GM12874 (cell line): Measurements from ENCODE around the gene PKIG.

Experiments
- CTCF ChIP-seq: IDR thresholded peaks from 2 replicates; pipeline ENCODE4 v1.5.1; 2011; ENCODE audit warnings: low read depth, mild to moderate bottlenecking, control low read depth, low read length, moderate library complexity; ENCODE audit not compliant: insufficient read depth

The PKIG gene

DNA sequence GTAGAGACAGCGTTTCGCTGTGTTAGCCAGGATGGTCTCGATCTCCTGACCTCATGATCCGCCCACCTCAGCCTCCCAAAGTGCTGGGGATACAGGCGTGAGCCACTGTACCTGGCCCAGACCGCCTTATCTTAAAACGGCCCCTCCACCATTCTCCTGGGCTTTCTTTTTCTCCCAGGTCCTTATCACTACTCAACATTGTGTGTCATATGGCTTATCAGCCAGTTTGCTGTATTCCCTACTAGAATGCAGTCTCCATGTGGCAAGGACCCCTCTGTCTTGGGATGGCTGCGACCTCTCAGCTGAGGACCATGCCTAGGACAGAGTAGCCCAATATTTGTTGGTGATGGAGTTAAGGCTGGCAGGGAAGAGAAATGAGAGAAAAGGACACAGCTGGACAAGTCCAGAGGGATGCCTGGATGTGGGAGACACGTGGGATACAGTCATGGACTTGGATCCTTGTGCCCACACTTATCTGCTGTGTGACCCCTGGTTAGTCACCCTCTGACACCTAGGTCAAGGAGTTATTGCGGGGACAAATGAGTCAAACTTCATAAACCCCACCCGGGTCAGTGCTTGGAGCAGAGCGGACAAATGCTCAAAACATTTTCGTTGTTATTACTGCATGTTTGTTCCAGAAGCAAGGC is 45.1 kb downstream of the PKIG start:
- no peak for TF ChIP-seq CTCF

DNA sequence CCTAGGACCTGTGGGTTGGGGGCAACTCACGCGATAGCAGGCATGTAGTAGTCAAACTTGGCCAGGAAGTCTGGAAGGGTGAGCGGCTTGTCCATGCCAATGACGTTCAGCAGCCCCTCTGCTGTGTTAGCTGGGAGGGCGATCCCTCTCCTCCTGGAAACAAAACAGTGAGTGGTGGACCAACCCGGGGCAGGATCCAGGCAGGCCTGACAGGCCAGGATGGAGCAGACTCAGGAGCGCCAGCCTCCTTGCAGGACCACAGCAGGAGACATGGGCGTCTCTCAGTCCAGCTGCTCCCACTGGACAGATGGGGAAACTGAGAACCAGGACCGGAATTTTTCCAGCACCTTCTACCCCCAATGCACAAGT is 46.6 kb downstream of the PKIG start:
- TF ChIP-seq CTCF, result no peak

DNA sequence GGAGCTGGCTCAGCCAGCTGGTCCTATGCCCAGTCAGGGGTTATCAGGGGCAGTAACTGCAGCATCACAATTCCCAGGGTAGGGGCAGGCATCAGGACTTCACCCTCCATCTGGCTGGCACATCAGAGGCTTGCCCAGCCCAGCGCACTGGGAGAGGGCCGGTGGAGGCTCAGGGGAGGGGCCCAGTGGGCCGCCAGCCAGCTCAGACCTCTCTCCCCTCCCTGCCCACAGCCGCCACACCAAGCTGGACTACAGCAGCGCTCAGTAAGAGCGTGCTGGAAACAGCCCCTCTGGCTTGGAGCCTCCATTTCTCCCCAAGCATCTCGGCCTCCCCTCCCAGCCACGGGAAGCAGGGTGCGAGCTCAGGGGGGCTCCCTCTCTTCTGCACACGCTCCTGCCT is 47.2 kb downstream of the PKIG start:
- TF ChIP-seq CTCF, result no peak

- no peak for TF ChIP-seq CTCF
Observed at GRCh38 chr20:44630297-44630696, 47.9 kb downstream of the PKIG start.

GRCh38 chr20:44632103-44632752 is 49.8 kb downstream of the PKIG start:
- TF ChIP-seq CTCF, result no peak

GRCh38 chr20:44633187-44633810 is 50.9 kb downstream of the PKIG start:
- no peak for TF ChIP-seq CTCF

GRCh38 chr20:44633872-44634600 is 51.7 kb downstream of the PKIG start:
- no peak for TF ChIP-seq CTCF
